ENCODE measurements around the gene RSPO3. TPM values are rescaled to one million over a fixed set of nuclear protein-coding genes. Genes with fewer than 3 reads are reported as not detected.

RSPO3 gene
- total RNA-seq, 2 donors from 2014 or later = 1.6 to 7.3 TPM

DNA sequence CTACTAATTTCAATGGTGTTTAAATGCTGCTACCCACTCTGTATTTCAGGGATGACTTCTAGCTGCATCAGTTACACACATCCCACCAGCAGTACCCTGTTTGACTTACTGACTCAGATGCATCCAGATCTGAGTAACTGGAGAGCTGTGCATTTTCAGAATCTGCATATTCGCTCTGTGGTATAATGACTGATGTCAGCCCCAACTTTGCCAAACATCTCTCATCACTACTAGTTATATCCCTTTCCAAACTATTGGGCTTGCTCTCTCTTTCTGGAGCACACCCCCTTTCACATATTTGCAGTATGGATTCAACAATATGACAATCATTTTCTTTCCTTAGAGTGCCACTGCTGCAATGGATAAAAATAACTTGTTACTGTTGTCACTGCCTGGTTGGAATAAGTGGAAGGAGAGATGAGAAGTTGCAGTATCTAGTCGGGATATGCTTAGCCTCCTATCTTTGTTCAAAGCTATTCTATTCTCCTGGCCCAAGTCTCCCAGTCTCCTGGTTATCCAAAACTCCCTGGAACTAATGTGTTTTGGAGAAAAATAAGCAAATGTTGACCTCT lies 3.3 kb upstream of the RSPO3 start:
- TF ChIP-seq POLR2A (IDR thresholded peaks at IDR 0.05) = no peak
- no peak for DNase-seq
- no peaks in the 10 kb centered on the region for H3K9me3 ChIP-seq
- ATAC-seq = no peak
- intact Hi-C loops (cut with DNase I) = no loop called here
- WGBS, 2 donors = 40 to 49% methylated on average over 2 of the region's 2 CpGs
- no peak overlapping the region for H3K27ac ChIP-seq
- H3K36me3 ChIP-seq (replicated peaks in 1 of 2; ENCODE audit: insufficient read depth in 1 of 2, low read depth in 2 of 2) = no peaks in the 10 kb centered on the region
- H3K27me3 ChIP-seq = peaks cover 0 to 8% of the 10 kb centered on the region in 2 donors
- H3K4me1 ChIP-seq = peaks cover 16% of the 10 kb centered on the region
- H3K4me3 ChIP-seq = no peak overlapping the region

GRCh38 chr6:127115746-127116145 lies 2.7 kb upstream of the RSPO3 start:
- H3K27ac ChIP-seq = no peak overlapping the region
- no peak overlapping the region for H3K4me3 ChIP-seq
- WGBS, 2 donors = 31 to 37% methylated on average over 3 of the region's 3 CpGs
- H3K36me3 ChIP-seq (replicated peaks in 1 of 2; ENCODE audit: insufficient read depth in 1 of 2, low read depth in 2 of 2) = no peaks in the 10 kb centered on the region
- TF ChIP-seq POLR2A (IDR thresholded peaks at IDR 0.05) (no peak), CTCF (IDR thresholded peaks at IDR 0.05) (no peak)
- no peaks in the 10 kb centered on the region for H3K9me3 ChIP-seq
- intact Hi-C loops (cut with DNase I) = no loop called here
- ATAC-seq = no peak
- H3K4me1 ChIP-seq = peaks cover 22% of the 10 kb centered on the region
- H3K27me3 ChIP-seq = peaks cover 0 to 9% of the 10 kb centered on the region in 2 donors
- DNase-seq = no peak

DNA sequence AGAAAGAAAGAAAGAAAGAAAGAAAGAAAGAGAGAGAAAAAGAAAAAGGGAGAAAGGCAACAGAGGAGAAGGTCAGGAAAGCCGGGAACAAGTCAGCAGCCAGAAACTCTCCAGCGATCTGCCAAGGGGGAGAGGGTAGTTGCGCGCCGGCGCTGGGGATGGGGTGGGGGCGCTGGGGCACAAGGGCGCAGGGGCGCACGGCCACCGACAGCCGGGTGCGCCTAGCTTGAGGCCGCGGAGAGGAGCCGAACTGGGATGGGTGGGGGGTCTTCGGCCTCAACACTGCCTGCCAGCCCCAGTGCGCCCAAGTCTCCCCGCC lies 533 bp upstream of the RSPO3 start:
- Histone ChIP-seq H3K27ac (no peak overlapping the region), H3K36me3 (replicated peaks in 1 of 2; ENCODE audit: insufficient read depth in 1 of 2, low read depth in 2 of 2) (no peaks in the 10 kb centered on the region), H3K9me3 (no peaks in the 10 kb centered on the region), H3K4me3 (no peak overlapping the region), H3K27me3 (peaks cover 0 to 9% of the 10 kb centered on the region in 2 donors), H3K4me1 (peaks cover 24% of the 10 kb centered on the region)
- no peak for ATAC-seq
- WGBS, 2 donors = 0 to 1% methylated on average over 15 to 18 of the region's 19 CpGs
- intact Hi-C loops (cut with DNase I) = no loop called here
- TF ChIP-seq POLR2A (IDR thresholded peaks at IDR 0.05) = no peak
- no peak for TF ChIP-seq CTCF (IDR thresholded peaks at IDR 0.05)
- no peak for DNase-seq

DNA sequence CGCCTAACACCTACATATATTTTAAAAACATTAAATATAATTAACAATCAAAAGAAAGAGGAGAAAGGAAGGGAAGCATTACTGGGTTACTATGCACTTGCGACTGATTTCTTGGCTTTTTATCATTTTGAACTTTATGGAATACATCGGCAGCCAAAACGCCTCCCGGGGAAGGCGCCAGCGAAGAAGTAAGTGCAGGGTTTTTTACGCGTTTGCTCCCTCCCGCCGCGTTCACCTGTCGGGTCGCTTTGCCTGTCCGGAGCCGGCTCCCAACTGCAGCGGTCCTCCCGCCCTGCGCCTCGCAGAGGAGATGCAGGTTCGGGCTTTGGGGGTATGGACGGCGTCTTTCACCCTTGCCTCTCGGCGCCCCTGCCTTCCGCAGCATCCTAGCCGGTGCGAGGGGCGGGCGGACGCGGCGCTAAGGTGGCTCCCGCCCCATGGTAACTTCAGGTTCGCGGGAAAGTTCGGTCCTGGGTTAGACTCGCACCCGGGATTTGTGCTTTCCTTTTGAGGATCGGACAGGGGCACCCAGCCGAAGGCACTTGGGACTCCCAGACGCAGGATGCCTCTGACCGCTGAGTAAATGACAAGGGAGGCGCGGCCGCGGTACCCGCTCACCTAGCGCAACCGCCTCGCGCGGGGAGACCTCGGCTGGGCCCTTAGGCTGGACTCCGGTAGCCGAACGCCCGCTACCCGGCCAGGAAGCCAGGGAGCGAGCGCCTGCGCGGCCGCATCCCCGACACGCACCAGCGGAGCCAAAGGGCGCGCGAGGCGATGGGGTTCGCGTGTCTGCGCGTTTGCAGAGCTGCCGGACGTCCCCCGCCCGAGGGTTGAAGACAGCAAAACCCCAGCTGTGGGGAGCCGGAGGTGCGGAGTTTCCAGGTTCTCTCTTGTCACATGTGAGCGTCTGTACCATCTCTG lies 891 bp downstream of the RSPO3 start:
- no peaks in the 10 kb centered on the region for H3K36me3 ChIP-seq (replicated peaks in 1 of 2; ENCODE audit: insufficient read depth in 1 of 2, low read depth in 2 of 2)
- peak in 1 of 4 donors; percentile 9 for DNase-seq
- peaks cover 24% of the 10 kb centered on the region for H3K4me1 ChIP-seq
- WGBS, 2 donors = 1% methylated on average over 22 to 82 of the region's 82 CpGs
- H3K27ac ChIP-seq = no peak overlapping the region
- H3K9me3 ChIP-seq = no peaks in the 10 kb centered on the region
- peaks cover 0 to 9% of the 10 kb centered on the region in 2 donors for H3K27me3 ChIP-seq
- intact Hi-C loops (cut with DNase I) = no loop called here
- H3K4me3 ChIP-seq = no peak overlapping the region
- TF ChIP-seq CTCF (IDR thresholded peaks at IDR 0.05) = no peak
- TF ChIP-seq POLR2A (IDR thresholded peaks at IDR 0.05) = no peak
- no peak for ATAC-seq

GRCh38 chr6:127120023-127120786 lies 1.7 kb downstream of the RSPO3 start:
- Histone ChIP-seq H3K27me3 (peaks cover 0 to 9% of the 10 kb centered on the region in 2 donors), H3K36me3 (replicated peaks in 1 of 2; ENCODE audit: insufficient read depth in 1 of 2, low read depth in 2 of 2) (no peaks in the 10 kb centered on the region), H3K27ac (no peak overlapping the region), H3K4me3 (no peak overlapping the region), H3K4me1 (peaks cover 24% of the 10 kb centered on the region), H3K9me3 (no peaks in the 10 kb centered on the region)
- TF ChIP-seq POLR2A (IDR thresholded peaks at IDR 0.05) (no peak), CTCF (IDR thresholded peaks at IDR 0.05) (no peak)
- ATAC-seq (no peak), DNase-seq (no peak)
- intact Hi-C loops (cut with DNase I) = no loop called here
- WGBS, 2 donors = 1 to 3% methylated on average over 26 to 37 of the region's 37 CpGs
